Activated T-helper 1 cell treated with anti-CD3 and anti-CD28 coated beads, Interleukin-2, amount 50 U/mL, for 16 hours (primary cell): ENCODE results near the gene SEC24D.
"Not testable (repeated sequence)": the region's sequence is repeated elsewhere in the genome, so short reads cannot be mapped to it uniquely, and the experiment has no call there.

Experiments used
- DNase-seq, 2 donors: peaks; one replicate each; pipeline ENCODE4 v3.0.0-alpha.2; 2020; ENCODE audit warnings: low read depth in 1 of 2, low spot score in 1 of 2

The SEC24D gene

GRCh38 chr4:118811832-118812231 is 24.1 kb downstream of the SEC24D start:
- DNase-seq = no peak

- DNase-seq = no peak
Measured at GRCh38 chr4:118810991-118811764, 24.7 kb downstream of the SEC24D start.

DNA sequence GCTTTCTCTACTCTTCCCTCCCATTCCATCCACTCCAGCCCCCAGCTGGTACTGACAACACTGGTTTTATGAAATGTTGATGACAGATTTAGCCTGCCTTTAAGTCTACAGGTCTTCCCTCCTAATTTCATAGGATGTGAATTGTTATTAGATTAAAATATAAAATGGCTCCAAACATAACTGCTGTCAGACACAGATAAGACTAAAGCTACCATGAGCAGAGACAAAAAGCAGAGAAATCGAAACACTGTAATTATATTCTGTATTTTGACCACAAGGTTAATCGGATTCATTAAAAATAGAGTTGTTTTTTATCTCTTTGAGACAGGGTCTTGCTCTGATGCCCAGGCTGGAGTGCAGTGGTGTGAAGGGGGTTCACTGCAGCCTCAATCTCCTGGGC is 28.3 kb downstream of the SEC24D start:
- no peak for DNase-seq

- no peak for DNase-seq
Measured at GRCh38 chr4:118803253-118803652, 32.7 kb downstream of the SEC24D start.

GRCh38 chr4:118801895-118802575 is 33.9 kb downstream of the SEC24D start:
- no peak for DNase-seq

DNA sequence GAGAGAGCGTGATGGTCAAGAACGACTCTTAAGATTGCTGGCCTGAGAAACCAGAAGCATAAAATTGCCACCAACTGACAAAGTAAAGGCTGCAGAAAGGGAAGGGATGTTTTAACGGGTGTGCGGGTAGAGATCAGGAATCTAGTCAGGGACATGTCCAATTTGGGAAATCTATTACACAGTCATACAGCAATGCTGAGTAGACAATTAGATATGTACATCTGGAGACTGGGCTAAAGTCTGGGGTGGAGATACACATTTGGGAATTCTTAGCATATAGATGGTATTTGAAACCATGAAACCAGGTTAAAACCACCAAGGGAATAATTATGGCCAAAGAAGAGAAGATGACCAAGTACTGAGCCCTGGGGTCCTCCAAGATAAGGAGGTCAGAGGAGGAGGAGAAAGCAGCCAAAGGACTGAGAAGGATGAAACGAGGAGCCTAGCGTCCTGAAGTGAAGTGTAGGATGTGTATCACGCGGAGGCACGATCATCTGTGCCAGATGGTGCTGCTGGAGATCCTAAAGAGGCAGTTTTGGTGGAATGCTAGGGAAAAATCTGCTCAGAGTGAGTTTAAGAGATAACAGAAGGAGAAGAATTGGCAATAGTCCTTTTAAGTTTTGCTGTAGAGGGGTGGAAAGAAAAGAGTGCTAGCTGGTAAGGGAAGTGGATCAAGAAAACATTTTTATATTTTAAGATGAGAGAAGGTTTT is 36.5 kb downstream of the SEC24D start:
- DNase-seq = no peak

GRCh38 chr4:118798658-118799057 is 37.3 kb downstream of the SEC24D start:
- no peak for DNase-seq

DNA sequence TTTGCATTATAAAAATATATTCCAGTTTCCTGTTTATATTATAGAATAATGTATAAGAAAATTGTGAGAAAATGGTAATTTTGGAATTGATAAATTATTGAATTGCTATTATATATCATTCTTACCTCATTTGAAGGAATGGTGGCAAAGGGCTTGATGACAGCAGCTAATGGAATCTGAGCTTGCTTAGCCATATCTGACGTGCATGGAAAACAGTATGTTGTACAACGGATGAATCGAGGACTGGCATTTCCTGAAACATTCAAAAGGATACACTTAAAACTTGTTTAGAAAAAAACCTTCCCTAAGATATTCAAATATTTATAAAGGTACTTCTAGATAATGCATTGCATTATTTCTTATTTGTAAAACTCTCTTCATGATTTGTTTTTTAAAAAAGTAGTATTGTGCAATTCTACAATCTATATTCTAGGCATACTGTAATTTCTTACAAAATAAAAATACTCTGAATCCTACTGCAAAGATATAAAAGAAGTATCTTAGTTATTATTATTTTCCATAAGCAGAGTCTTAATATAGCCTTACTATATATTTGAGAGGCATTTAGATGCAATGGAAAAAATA is 38.3 kb downstream of the SEC24D start:
- no peak for DNase-seq

GRCh38 chr4:118791690-118792446 is 44.1 kb downstream of the SEC24D start:
- DNase-seq = not testable (repeated sequence)

- no peak for DNase-seq
Measured at GRCh38 chr4:118790544-118790943, 45.4 kb downstream of the SEC24D start.

GRCh38 chr4:118788911-118789310 is 47.0 kb downstream of the SEC24D start:
- no peak for DNase-seq

DNA sequence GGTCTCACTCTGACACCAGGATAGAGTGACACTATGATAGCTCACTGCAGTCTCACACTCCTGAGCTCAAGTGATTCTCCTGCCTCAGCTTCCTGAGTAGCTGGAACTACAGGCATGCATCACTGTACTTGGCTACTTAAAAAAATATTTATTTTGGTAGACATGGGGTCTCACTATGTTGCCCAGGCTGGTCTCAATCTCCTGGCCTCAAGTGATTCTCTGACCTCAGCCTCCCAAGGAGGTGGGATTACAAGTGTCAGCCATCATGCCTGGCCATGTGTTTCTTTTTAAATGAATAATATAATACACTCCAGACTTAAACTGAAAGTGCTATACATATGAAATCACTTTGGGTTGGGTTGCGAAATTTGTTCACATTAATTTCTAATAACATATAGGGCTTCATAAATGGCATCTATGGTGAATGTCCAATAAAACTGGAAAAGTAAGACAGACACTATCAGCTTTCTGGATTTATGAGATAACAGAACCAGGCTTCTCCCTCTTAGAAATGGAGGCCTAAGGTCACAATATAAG is 48.0 kb downstream of the SEC24D start:
- DNase-seq = no peak

- DNase-seq = no peak
Measured at GRCh38 chr4:118784776-118785175, 51.1 kb downstream of the SEC24D start.

GRCh38 chr4:118783887-118784286 is 52.0 kb downstream of the SEC24D start:
- DNase-seq = no peak

DNA sequence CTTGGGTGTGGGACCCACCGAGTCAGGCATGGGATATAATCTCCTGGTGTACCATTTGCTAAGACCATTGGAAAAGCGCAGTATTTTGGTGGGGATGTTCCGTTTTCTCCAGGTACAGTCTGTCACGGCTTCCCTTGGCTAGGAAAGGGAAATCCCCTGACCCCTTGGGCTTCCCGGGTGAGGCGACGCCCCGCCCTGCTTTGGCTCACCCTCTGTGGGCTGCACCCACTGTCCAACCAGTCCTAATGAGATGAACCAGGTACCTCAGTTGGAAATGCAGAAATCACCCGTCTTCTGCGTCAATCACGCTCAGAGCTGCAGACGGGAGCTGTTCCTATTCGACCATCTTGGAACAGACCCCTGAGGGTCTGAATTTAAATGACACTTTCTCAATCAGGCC is 53.0 kb downstream of the SEC24D start:
- not testable (repeated sequence) for DNase-seq

DNA sequence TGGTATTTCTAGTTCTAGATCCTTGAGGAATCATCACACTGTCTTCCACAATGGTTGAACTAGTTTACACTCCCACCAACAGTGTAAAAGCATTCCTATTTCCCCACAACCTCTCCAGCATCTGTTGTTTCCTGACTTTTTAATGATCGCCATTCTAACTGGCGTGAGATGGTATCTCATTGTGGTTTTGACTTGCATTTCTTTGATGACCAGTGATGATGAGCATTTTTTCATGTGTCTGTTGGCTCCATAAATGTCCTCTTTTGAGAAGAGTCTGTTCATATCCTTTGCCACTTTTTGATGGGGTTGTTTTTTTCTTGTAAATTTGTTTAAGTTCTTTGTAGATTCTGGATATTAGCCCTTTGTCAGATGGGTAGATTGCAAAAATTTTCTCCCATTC is 58.3 kb downstream of the SEC24D start:
- DNase-seq = not testable (repeated sequence)

DNA sequence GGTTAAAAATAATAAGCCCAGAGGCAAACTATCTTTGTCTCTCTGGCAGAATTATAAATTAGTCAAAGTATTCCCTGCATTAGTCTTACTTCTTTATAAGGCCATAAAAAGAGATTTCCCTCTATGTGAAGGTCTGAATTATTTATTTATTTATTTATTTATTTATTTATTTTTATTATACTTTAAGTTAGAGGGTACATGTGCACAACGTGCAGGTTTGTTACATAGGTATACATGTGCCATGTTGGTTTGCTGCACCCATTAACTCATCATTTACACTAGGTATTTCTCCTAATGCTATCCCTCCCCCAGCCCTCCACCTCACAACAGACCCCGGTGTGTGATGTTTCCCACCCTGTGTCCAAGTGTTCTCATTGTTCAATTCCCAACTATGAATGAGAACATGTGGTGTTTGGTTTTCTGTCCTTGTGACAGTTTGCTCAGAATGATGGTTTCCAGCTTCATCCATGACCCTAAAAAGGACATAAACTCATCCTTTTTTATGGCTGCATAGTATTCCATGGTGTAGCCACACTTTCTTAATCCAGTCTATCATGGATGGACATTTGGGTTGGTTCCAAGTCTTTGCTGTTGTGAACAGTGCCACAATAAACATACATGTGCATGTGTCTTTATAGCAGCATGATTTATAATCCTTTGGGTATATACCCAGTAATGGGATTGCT is 58.8 kb downstream of the SEC24D start:
- DNase-seq = not testable (repeated sequence)

DNA sequence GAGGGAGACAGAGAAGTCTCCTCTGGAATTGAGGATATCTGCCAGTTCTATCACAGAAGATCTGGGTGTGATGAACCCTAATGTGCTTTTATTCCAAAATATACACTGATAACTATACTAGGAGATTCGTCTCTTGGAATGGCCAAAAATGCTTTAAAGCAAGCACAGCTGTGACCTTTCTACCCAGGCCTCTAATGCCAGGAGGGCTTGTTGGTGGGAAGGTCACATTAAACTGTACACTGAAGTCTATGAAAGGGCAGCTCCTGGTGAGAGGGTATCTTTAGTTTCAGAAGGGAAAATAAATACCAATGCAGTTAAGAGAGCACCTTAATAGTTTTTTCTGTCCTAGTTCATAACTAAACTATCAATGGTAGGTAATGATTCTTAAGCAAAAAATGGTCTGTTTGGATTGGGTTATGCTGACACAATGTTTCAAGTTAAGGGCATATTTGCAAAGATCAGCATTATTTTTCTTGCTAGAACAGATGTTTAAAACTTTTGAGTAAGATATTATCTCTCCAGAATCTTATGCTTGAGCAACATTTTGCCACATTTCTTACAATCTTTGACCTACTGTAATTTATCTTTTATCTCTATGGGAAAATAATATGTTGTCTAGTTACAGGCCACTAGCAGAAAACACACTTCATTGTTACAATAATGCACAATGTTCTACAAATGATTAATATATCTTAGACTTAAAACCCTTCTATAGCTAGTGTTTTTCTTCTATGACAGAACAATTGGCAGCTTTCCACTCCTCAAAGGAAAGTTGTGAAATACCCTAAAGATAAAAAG is 59.6 kb downstream of the SEC24D start:
- DNase-seq = no peak

- DNase-seq = no peak
Measured at GRCh38 chr4:118775405-118775804, 60.5 kb downstream of the SEC24D start.
